ENCODE data around the gene CERS1.

Gene CERS1

GRCh38 chr19:18833849-18834643, 61.9 kb downstream of the CERS1 start:
- DNase-seq, result no peak

- no peak for DNase-seq
Observed at GRCh38 chr19:18833141-18833476, 62.8 kb downstream of the CERS1 start.

- no peak for DNase-seq
Observed at GRCh38 chr19:18832306-18833140, 63.4 kb downstream of the CERS1 start.

- DNase-seq, result peak; percentile 96
Observed at GRCh38 chr19:18831524-18832305, 64.2 kb downstream of the CERS1 start, which contains the start of gene UPF1. Gene UPF1 (plus strand): TSS chr19:18831959. CDS start chr19:18832210, 251 bp downstream.

- no peak for DNase-seq
Observed at GRCh38 chr19:18830488-18830887, 65.5 kb downstream of the CERS1 start.

- DNase-seq, result no peak
Observed at GRCh38 chr19:18828786-18829185, 67.2 kb downstream of the CERS1 start.
